ENCODE measurements around the gene RHBDL3.

DNA sequence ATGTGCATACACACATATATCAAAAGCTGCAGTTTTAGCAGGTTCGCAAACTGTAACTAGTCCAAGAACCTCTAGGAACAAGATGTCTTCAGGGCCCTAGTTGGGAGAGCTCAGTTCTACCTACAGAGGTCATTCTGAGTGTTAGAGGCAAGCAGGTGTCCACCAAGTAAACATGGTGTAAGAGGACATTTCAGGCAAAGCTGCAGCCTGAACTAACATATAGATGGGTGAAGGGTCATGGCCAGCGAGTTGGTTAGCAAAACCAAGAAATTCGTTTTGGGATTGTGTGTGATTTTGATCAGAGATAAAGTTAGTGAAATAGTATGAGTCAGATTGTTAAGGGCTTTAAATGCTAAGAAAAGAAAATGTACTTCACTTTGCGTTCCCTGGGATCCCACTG lies 51.7 kb downstream of the RHBDL3 start:
- TF ChIP-seq, protein P1, sequence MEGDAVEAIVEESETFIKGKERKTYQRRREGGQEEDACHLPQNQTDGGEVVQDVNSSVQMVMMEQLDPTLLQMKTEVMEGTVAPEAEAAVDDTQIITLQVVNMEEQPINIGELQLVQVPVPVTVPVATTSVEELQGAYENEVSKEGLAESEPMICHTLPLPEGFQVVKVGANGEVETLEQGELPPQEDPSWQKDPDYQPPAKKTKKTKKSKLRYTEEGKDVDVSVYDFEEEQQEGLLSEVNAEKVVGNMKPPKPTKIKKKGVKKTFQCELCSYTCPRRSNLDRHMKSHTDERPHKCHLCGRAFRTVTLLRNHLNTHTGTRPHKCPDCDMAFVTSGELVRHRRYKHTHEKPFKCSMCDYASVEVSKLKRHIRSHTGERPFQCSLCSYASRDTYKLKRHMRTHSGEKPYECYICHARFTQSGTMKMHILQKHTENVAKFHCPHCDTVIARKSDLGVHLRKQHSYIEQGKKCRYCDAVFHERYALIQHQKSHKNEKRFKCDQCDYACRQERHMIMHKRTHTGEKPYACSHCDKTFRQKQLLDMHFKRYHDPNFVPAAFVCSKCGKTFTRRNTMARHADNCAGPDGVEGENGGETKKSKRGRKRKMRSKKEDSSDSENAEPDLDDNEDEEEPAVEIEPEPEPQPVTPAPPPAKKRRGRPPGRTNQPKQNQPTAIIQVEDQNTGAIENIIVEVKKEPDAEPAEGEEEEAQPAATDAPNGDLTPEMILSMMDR (IDR thresholded peaks at IDR 0.05): no peak
- TF ChIP-seq POLR2A (IDR thresholded peaks at IDR 0.05): no peak

Measured in right lobe of liver (tissue), 4 donors.